ENCODE data around the gene SNPH.

- TF ChIP-seq CTCF (IDR thresholded peaks at IDR 0.05): no peak
- TF ChIP-seq POLR2A (IDR thresholded peaks at IDR 0.05): no peak
- TF ChIP-seq EP300 (IDR thresholded peaks at IDR 0.05): no peak
- TF ChIP-seq POLR2AphosphoS5 (IDR thresholded peaks at IDR 0.05): no peak
These were observed 44.6 kb downstream of the SNPH start for GRCh38 chr20:1310506-1311190.
